HG02763 (cell line): ENCODE data around the gene ZNF385A.

Experiments
- ATAC-seq: cut with Tn5 transposase; IDR thresholded peaks from one replicate; pipeline ENCODE4 v1.9.1; 2021; ENCODE audit warnings: mild to moderate bottlenecking, moderate library complexity; ENCODE audit not compliant: unreplicated experiment

The ZNF385A gene

GRCh38 chr12:54377007-54377406, 7.5 kb downstream of the ZNF385A start:
- no peak for ATAC-seq

GRCh38 chr12:54376596-54376995, 7.9 kb downstream of the ZNF385A start:
- ATAC-seq: no peak

GRCh38 chr12:54375259-54375579, 9.3 kb downstream of the ZNF385A start:
- no peak for ATAC-seq

GRCh38 chr12:54374562-54375258, 9.8 kb downstream of the ZNF385A start:
- no peak for ATAC-seq

GRCh38 chr12:54373649-54374561, 10.6 kb downstream of the ZNF385A start:
- no peak for ATAC-seq

- no peak for ATAC-seq
These were observed 12.3 kb downstream of the ZNF385A start for GRCh38 chr12:54372113-54372806.

GRCh38 chr12:54371328-54372112, 13.0 kb downstream of the ZNF385A start:
- no peak for ATAC-seq

- ATAC-seq: no peak
These were observed 14.3 kb downstream of the ZNF385A start for GRCh38 chr12:54370171-54370730.

- no peak for ATAC-seq
These were observed 14.9 kb downstream of the ZNF385A start for GRCh38 chr12:54369597-54370131.

GRCh38 chr12:54368709-54369596, 15.6 kb downstream of the ZNF385A start:
- peak; percentile 70 for ATAC-seq

- no peak for ATAC-seq
These were observed 16.4 kb downstream of the ZNF385A start for GRCh38 chr12:54368025-54368708.

- no peak for ATAC-seq
These were observed 20.1 kb downstream of the ZNF385A start, which contains the start of gene GPR84 for GRCh38 chr12:54364413-54364812. Gene GPR84, minus strand, starts transcription at chr12:54364486. Its CDS starts 635 bp downstream, at chr12:54363851.

GRCh38 chr12:54363618-54364017, 20.9 kb downstream of the ZNF385A start:
- ATAC-seq: no peak

- ATAC-seq: no peak
These were observed 21.5 kb downstream of the ZNF385A start for GRCh38 chr12:54363047-54363446.

- no peak for ATAC-seq
These were observed 23.6 kb downstream of the ZNF385A start for GRCh38 chr12:54360717-54361456.

- no peak for ATAC-seq
These were observed 24.7 kb downstream of the ZNF385A start for GRCh38 chr12:54359762-54360351.

- peak; percentile 98 for ATAC-seq
These were observed 25.4 kb downstream of the ZNF385A start for GRCh38 chr12:54358945-54359761.
